ENCODE measurements around the gene UTP3. TPM values are rescaled to one million over a fixed set of nuclear protein-coding genes. Genes with fewer than 3 reads are reported as not detected.
A peak's percentile ranks its signal among the peaks of the same experiment; 100 is the strongest.
"Not testable (repeated sequence)": the region's sequence is repeated elsewhere in the genome, so short reads cannot be mapped to it uniquely, and the experiment has no call there.

Gene UTP3
- total RNA-seq, result 10 to 100 TPM; 16.8 to 18.1 TPM
- 16.1 to 20.5 reads per million in 2 donors for total RNA-seq

- ATAC-seq (peak; percentile 92), DNase-seq (peak; percentile 82 to 93 (median 86))
- H3K4me1 Mint-ChIP-seq, result peaks cover 31% of the 10 kb centered on the region
- peak within 1 kb of the TSS; percentile 99 for H3K27ac Mint-ChIP-seq
- no peaks in the 10 kb centered on the region for H3K27me3 Mint-ChIP-seq
- peak within 1 kb of the TSS; percentile 99 for H3K4me3 Mint-ChIP-seq
- peaks cover 6% of the 10 kb centered on the region for H3K36me3 Mint-ChIP-seq (ENCODE audit: low read depth)
- no peaks in the 10 kb centered on the region for H3K9me3 ChIP-seq (ENCODE audit: control insufficient read depth, low read length, poor library complexity, severe bottlenecking)
Observed at GRCh38 chr4:70687821-70688794, at the start of gene UTP3. Gene UTP3, plus strand, starts transcription at chr4:70688532. Its CDS starts 146 bp downstream, at chr4:70688678.

DNA sequence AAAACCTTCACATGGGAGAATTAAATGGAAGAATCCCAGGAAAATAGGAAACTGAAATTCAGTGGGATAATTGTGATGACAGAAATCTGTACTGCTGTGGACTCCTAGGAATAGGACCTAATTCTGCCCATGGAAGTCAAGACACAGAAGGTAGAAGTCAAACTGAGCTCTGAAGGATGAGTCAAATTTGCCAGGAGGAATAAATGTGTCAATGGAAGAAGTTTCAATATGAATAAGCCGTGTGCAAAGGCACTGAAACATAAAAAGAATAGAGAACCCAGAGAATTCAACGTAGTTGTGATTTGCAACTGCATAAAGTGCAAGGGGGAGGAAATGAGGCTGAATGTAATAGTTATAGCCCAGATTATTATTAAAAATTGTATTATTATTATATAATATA, 48.1 kb upstream of the UTP3 start:
- ATAC-seq (no peak), DNase-seq (no peak)
- Mint-ChIP-seq H3K4me1 (no peaks in the 10 kb centered on the region), H3K27me3 (peaks cover 15% of the 10 kb centered on the region), H3K27ac (no peak overlapping the region), H3K4me3 (peak overlapping the region; percentile 41), H3K36me3 (ENCODE audit: low read depth) (no peaks in the 10 kb centered on the region)
- no peaks in the 10 kb centered on the region for H3K9me3 ChIP-seq (ENCODE audit: control insufficient read depth, low read length, poor library complexity, severe bottlenecking)

DNA sequence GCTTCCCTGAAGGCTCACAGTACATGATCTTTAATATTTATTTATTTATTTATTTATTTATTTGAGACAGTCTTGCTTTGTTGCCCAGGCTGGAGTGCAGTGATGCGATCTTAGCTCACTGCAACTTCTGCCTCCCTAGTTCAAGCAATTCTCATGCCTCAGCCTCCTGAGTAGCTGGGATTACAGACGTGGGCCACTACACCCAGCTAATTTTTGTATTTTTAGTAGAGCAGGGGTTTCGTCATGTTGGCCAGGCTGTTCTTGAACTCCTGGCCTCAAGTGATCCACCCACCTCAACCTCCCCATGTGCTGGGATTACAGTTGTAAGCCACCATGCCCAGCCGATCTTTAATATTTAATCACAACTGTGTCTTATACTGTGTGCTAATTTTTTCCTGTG, 37.6 kb upstream of the UTP3 start:
- not testable (repeated sequence) for H3K4me3 Mint-ChIP-seq; DNase-seq; H3K4me1 Mint-ChIP-seq; H3K27ac Mint-ChIP-seq; H3K9me3 ChIP-seq (ENCODE audit: control insufficient read depth, low read length, poor library complexity, severe bottlenecking); H3K36me3 Mint-ChIP-seq (ENCODE audit: low read depth); ATAC-seq
- peaks cover 15% of the 10 kb centered on the region for H3K27me3 Mint-ChIP-seq

DNA sequence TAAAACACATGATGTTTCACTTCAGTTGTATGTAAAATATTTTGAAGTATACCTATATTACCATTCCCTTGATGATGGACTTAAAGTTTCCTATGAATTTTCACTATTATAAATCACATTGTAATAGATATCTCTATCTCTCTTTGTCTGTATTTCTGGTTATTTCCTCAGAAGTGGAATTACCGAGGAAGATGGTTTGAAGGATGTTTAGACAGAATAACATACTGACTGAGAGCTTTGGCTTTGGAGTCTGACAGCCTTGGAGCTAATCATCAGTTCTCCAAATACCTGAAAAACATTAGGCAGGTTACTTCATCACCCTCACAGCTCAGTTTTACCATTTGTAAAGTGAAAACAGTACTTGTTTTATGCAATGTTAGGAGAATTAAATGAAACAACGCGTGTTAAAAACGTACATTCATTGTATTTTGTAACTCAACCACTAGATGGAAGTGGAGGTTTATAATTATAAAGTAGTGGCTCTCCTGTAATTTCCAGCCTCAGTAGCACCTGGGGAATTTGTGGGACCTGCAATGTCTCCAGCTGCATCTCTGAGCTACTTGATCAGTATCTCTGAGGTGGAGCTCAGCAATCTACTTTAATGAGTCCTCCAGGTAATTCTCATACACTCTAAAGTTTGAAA, 36.3 kb upstream of the UTP3 start:
- Mint-ChIP-seq H3K36me3 (ENCODE audit: low read depth) (no peaks in the 10 kb centered on the region), H3K4me3 (no peak overlapping the region), H3K27me3 (peaks cover 15% of the 10 kb centered on the region), H3K4me1 (no peaks in the 10 kb centered on the region), H3K27ac (no peak overlapping the region)
- no peak for DNase-seq
- ATAC-seq, result peak; percentile 50
- H3K9me3 ChIP-seq (ENCODE audit: control insufficient read depth, low read length, poor library complexity, severe bottlenecking), result no peaks in the 10 kb centered on the region

- H3K27me3 Mint-ChIP-seq, result peaks cover 18% of the 10 kb centered on the region
- no peaks in the 10 kb centered on the region for H3K9me3 ChIP-seq (ENCODE audit: control insufficient read depth, low read length, poor library complexity, severe bottlenecking)
- no peak overlapping the region for H3K27ac Mint-ChIP-seq
- H3K4me3 Mint-ChIP-seq, result no peak overlapping the region
- peaks cover 2% of the 10 kb centered on the region for H3K36me3 Mint-ChIP-seq (ENCODE audit: low read depth)
- ATAC-seq (no peak), DNase-seq (no peak)
- H3K4me1 Mint-ChIP-seq, result peaks cover 8% of the 10 kb centered on the region
Observed at GRCh38 chr4:70654605-70655011, 33.7 kb upstream of the UTP3 start.

DNA sequence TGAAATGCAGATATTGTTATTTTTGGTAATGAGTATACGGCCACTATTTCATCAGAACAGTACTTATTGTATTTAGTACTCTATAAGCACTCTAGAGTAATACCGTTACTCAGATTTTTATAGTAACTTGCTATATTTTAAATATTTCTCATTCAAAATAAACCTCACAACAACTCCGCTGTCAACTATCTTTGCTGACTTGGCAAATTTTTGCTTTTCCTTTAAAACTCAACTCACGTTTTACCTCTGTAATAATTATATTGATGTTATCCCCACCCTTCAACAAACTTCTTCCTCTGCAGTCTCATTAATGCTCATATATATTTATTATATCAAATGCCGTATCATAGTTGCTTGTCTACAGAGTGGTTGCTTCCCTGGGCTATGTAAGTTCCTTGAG, 31.0 kb upstream of the UTP3 start:
- Mint-ChIP-seq H3K36me3 (ENCODE audit: low read depth) (peaks cover 2% of the 10 kb centered on the region), H3K4me3 (no peak overlapping the region), H3K27ac (no peak overlapping the region), H3K4me1 (peaks cover 8% of the 10 kb centered on the region), H3K27me3 (peaks cover 18% of the 10 kb centered on the region)
- no peaks in the 10 kb centered on the region for H3K9me3 ChIP-seq (ENCODE audit: control insufficient read depth, low read length, poor library complexity, severe bottlenecking)
- ATAC-seq (no peak), DNase-seq (no peak)

DNA sequence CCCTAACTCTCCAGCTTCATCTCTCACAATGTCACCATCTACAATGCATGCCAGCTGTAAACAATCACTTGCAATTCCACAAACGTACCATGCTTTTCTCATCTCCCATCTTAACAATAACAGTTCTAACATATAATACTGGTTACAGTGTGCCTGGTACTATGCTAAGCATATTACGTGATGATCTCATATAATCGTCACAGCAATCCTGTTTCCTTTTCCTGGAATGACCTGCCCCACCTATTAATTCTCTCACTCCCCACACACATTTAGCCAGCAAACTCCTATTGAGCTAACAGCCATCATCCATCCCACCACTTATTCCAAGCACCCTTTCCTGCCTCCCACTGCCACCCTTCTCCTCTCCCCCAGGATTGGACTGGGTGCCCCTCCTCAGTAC, 29.9 kb upstream of the UTP3 start:
- Mint-ChIP-seq H3K4me1 (peaks cover 8% of the 10 kb centered on the region), H3K27me3 (peaks cover 16% of the 10 kb centered on the region), H3K36me3 (ENCODE audit: low read depth) (peaks cover 2% of the 10 kb centered on the region), H3K4me3 (no peak overlapping the region), H3K27ac (no peak overlapping the region)
- DNase-seq (no peak), ATAC-seq (no peak)
- no peaks in the 10 kb centered on the region for H3K9me3 ChIP-seq (ENCODE audit: control insufficient read depth, low read length, poor library complexity, severe bottlenecking)

- peaks cover 2% of the 10 kb centered on the region for H3K36me3 Mint-ChIP-seq (ENCODE audit: low read depth)
- no peak overlapping the region for H3K27ac Mint-ChIP-seq
- peaks cover 12% of the 10 kb centered on the region for H3K27me3 Mint-ChIP-seq
Observed at GRCh38 chr4:70660106-70660505, 28.2 kb upstream of the UTP3 start.

GRCh38 chr4:70661309-70661922, 26.9 kb upstream of the UTP3 start:
- H3K36me3 Mint-ChIP-seq (ENCODE audit: low read depth); H3K27ac Mint-ChIP-seq; H3K9me3 ChIP-seq (ENCODE audit: control insufficient read depth, low read length, poor library complexity, severe bottlenecking); DNase-seq; H3K4me1 Mint-ChIP-seq; H3K4me3 Mint-ChIP-seq; ATAC-seq: not testable (repeated sequence)
- peaks cover 12% of the 10 kb centered on the region for H3K27me3 Mint-ChIP-seq

More at GRCh38 chr4:70660106-70660505, 28.2 kb upstream of the UTP3 start:
- no peak overlapping the region for H3K4me3 Mint-ChIP-seq
- ATAC-seq (no peak), DNase-seq (no peak)
- peaks cover 8% of the 10 kb centered on the region for H3K4me1 Mint-ChIP-seq
- no peaks in the 10 kb centered on the region for H3K9me3 ChIP-seq (ENCODE audit: control insufficient read depth, low read length, poor library complexity, severe bottlenecking)

DNA sequence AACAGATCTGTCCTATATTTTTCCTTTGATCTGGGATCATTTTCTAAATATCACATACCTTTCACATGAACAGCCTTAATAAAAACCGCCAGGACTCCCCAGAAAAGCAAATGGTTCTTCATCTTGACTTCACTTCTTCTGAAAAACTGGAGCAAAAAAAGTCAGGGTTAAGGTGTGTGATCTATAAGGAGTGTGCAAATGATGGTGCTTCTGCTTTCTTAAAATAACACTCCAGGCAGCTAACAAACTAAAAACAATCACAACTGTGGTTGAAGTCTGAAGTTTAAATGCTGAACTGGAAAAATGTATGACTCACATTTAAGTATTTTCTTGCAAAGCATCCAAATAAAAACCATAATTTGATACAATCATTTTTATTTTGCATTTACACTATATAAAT, 22.0 kb upstream of the UTP3 start, which contains the start of gene JCHAIN:
JCHAIN (minus strand) TSS at position 140 of the 400 bp plus-strand sequence; CDS start at position 122, 18 bp downstream.
- Mint-ChIP-seq H3K36me3 (ENCODE audit: low read depth) (peaks cover 3% of the 10 kb centered on the region), H3K27ac (no peak within 1 kb of the TSS), H3K4me1 (no peaks in the 10 kb centered on the region), H3K4me3 (no peak within 1 kb of the TSS), H3K27me3 (peaks cover 14% of the 10 kb centered on the region)
- DNase-seq (no peak), ATAC-seq (no peak)
- no peaks in the 10 kb centered on the region for H3K9me3 ChIP-seq (ENCODE audit: control insufficient read depth, low read length, poor library complexity, severe bottlenecking)

GRCh38 chr4:70667740-70668535, 20.4 kb upstream of the UTP3 start:
- Mint-ChIP-seq H3K4me1 (no peaks in the 10 kb centered on the region), H3K36me3 (ENCODE audit: low read depth) (peaks cover 3% of the 10 kb centered on the region), H3K27me3 (peaks cover 14% of the 10 kb centered on the region), H3K4me3 (no peak overlapping the region), H3K27ac (no peak overlapping the region)
- DNase-seq, result no peak
- no peak for ATAC-seq
- no peaks in the 10 kb centered on the region for H3K9me3 ChIP-seq (ENCODE audit: control insufficient read depth, low read length, poor library complexity, severe bottlenecking)

DNA sequence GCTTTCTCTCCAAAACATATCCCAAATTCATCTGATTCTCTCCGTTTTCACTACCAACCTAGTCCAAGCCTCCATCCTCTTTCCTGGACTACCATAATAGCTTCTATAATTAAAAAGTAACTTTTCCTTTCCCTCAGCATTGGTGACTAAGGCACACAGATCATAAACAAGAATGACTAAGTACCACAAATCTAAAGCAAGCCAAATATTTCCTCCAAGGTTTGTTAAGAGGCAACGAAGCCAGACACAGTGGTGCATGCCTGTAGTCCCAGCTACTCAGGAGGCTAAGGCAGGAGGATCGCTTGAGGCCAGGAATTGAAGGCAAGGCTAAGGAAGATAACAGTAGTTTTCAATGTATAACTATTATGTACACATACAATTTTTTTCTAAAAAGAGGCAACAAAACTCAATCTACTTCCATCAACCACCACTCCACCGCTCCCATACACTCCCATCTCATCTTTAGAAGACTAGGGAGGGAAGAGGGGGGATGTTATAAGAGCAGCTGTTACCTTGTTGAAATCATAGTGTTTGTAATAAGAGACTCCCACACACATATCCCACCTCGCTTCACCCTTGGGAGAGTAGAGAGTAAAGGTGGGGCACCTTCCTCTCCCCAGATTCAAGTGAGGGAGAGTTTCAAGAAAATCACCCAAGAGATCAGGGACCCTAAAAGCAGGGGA, 17.9 kb upstream of the UTP3 start:
- H3K36me3 Mint-ChIP-seq (ENCODE audit: low read depth), result peaks cover 3% of the 10 kb centered on the region
- H3K4me1 Mint-ChIP-seq, result no peaks in the 10 kb centered on the region

More for the DNA sequence above, 17.9 kb upstream of the UTP3 start:
- Mint-ChIP-seq H3K27ac (no peak overlapping the region), H3K27me3 (peaks cover 14% of the 10 kb centered on the region), H3K4me3 (no peak overlapping the region)
- ATAC-seq, result no peak
- DNase-seq, result no peak
- no peaks in the 10 kb centered on the region for H3K9me3 ChIP-seq (ENCODE audit: control insufficient read depth, low read length, poor library complexity, severe bottlenecking)
